HepG2 (cell line): ENCODE data around the gene DPH2. TPM values are rescaled to one million over a fixed set of nuclear protein-coding genes. Genes with fewer than 3 reads are reported as not detected.

Experiments used
- CBX2 ChIP-seq, 2 experiments: fragments of 200-600 bp in 1 of 2; sonication (generic); formaldehyde crosslinking in 1 of 2; IDR thresholded peaks; 2 replicates each; pipeline versions ENCODE4 v1.7.0 to v1.8.1; 2018 to 2022; ENCODE audit warnings: low read depth in 2 of 2, low read length in 1 of 2, mild to moderate bottlenecking in 1 of 2, missing genetic modification reagents in 1 of 2
- HNF1B ChIP-seq: sonication (generic); formaldehyde crosslinking; IDR thresholded peaks from 2 replicates; pipeline ENCODE4 v1.5.1; 2020; ENCODE audit warnings: mild to moderate bottlenecking, moderate library complexity, missing genetic modification reagents
- IKZF4 ChIP-seq: sonication (generic); formaldehyde crosslinking; IDR thresholded peaks from 2 replicates; pipeline ENCODE4 v1.5.1; 2020; ENCODE audit warnings: borderline replicate concordance, mild to moderate bottlenecking, low read depth, missing genetic modification reagents; ENCODE audit errors: not compliant biosample characterization
- JARID2 ChIP-seq: sonication (generic); formaldehyde crosslinking; IDR thresholded peaks from 2 replicates; pipeline ENCODE4 v1.8.1; 2023; ENCODE audit warnings: missing genetic modification reagents, inconsistent platforms; ENCODE audit not compliant: insufficient replicate concordance
- MAFG ChIP-seq: sonication (generic); formaldehyde crosslinking; IDR thresholded peaks from 2 replicates; pipeline ENCODE4 v1.5.1; 2020; ENCODE audit warnings: mild to moderate bottlenecking, missing genetic modification reagents
- NPAS2 ChIP-seq: sonication (generic); formaldehyde crosslinking; IDR thresholded peaks from 2 replicates; pipeline ENCODE4 v1.8.0; 2022; ENCODE audit warnings: mild to moderate bottlenecking, missing genetic modification reagents, borderline replicate concordance
- PPARG ChIP-seq: conservative IDR thresholded peaks from 2 replicates; pipeline ENCODE4 v1.6.1; 2016; ENCODE audit warnings: missing biosample characterization, missing genetic modification reagents
- RFX3 ChIP-seq: IDR thresholded peaks from 2 replicates; pipeline ENCODE4 v1.6.1; 2016; ENCODE audit warnings: missing biosample characterization, missing genetic modification reagents
- SMC3 ChIP-seq: IDR thresholded peaks from 2 replicates; pipeline ENCODE4 v1.6.1; 2011; ENCODE audit warnings: low read length, improper control_type of control experiment
- SP140L ChIP-seq: sonication (generic); formaldehyde crosslinking; IDR thresholded peaks from 2 replicates; pipeline ENCODE4 v1.4.0; 2020; ENCODE audit warnings: missing genetic modification reagents, borderline replicate concordance
- TCF7 ChIP-seq: sonication (generic); IDR thresholded peaks from 2 replicates; pipeline ENCODE4 v1.6.1; 2016; ENCODE audit warnings: antibody characterized with exemption, low read depth
- XBP1 ChIP-seq: sonication (generic); formaldehyde crosslinking; IDR thresholded peaks from 2 replicates; pipeline ENCODE4 v1.5.0; 2020; ENCODE audit warnings: missing genetic modification reagents
- YY1 ChIP-seq: IDR thresholded peaks from 2 replicates; pipeline ENCODE4 v1.6.1; 2011; ENCODE audit warnings: low read length, low read depth, moderate library complexity, mild to moderate bottlenecking; ENCODE audit not compliant: insufficient read depth, insufficient replicate concordance
- ZC3H13 ChIP-seq: sonication (generic); formaldehyde crosslinking; IDR thresholded peaks from 2 replicates; pipeline ENCODE4 v1.8.1; 2023; ENCODE audit warnings: mild to moderate bottlenecking, missing genetic modification reagents, moderate library complexity
- ZNF235 ChIP-seq: sonication (generic); formaldehyde crosslinking; IDR thresholded peaks from 2 replicates; pipeline ENCODE4 v1.8.1; 2023; ENCODE audit warnings: mild to moderate bottlenecking, missing genetic modification reagents, borderline replicate concordance
- ZNF251 ChIP-seq: sonication (generic); formaldehyde crosslinking; IDR thresholded peaks from 2 replicates; pipeline ENCODE4 v1.9.0; 2021; ENCODE audit warnings: mild to moderate bottlenecking, missing genetic modification reagents
- ZNF280B ChIP-seq: sonication (generic); formaldehyde crosslinking; IDR thresholded peaks from 2 replicates; pipeline ENCODE4 v1.5.0; 2020; ENCODE audit warnings: missing genetic modification reagents, mild to moderate bottlenecking, borderline replicate concordance
- ZNF282 ChIP-seq: fragments of 450-650 bp; IDR thresholded peaks from 2 replicates; pipeline ENCODE4 v1.6.1; 2018; ENCODE audit not compliant: partially characterized antibody
- ZNF451 ChIP-seq: sonication (generic); formaldehyde crosslinking; IDR thresholded peaks from 2 replicates; pipeline ENCODE4 v1.5.0; 2020; ENCODE audit warnings: mild to moderate bottlenecking, missing genetic modification reagents
- ZNF557 ChIP-seq: sonication (generic); formaldehyde crosslinking; IDR thresholded peaks from 2 replicates; pipeline ENCODE4 v1.4.0; 2020; ENCODE audit warnings: missing genetic modification reagents
- ZNF678 ChIP-seq: sonication (generic); formaldehyde crosslinking; IDR thresholded peaks from 2 replicates; pipeline ENCODE4 v1.4.0; 2020; ENCODE audit warnings: mild to moderate bottlenecking, missing genetic modification reagents
- ZNF792 ChIP-seq: IDR thresholded peaks from 2 replicates; pipeline ENCODE4 v1.6.1; 2016
- polyA plus RNA-seq, 8 experiments: library from polyadenylated mRNA; depleted of rRNA in 3 of 8; stranded (reverse) in 7 of 8; unstranded in 1 of 8; fragments of >200 nt; fragmentation: Illumina TruSeq in 4 of 8; extraction: Trizol in 4 of 8; gene quantifications; 2 replicates each; pipeline versions ENCODE4 v1.2.1 to v1.2.3, GENCODE V29; 2011 to 2016; ENCODE audit warnings: low read depth in 4 of 8, missing spikeins in 1 of 8, mixed read lengths in 1 of 8; ENCODE audit not compliant: insufficient read depth in 1 of 8
- total RNA-seq, 5 experiments: library from RNA; depleted of rRNA; stranded (reverse); fragments of >200 nt; fragmentation: Illumina TruSeq; extraction: Trizol; gene quantifications; 2 replicates each; pipeline ENCODE4 v1.2.3, GENCODE V29; 2016; ENCODE audit warnings: low read depth in 1 of 5
- TF ChIP-seq, protein P1 (sequence below): sonication (generic); formaldehyde crosslinking; IDR thresholded peaks from 2 replicates; pipeline ENCODE4 v1.8.1; 2023; ENCODE audit warnings: mild to moderate bottlenecking, inconsistent platforms, moderate library complexity, missing genetic modification reagents, borderline replicate concordance
- TF ChIP-seq, protein P2 (sequence below): sonication (generic); formaldehyde crosslinking; IDR thresholded peaks from 2 replicates; pipeline ENCODE4 v1.8.0; 2022; ENCODE audit warnings: missing genetic modification reagents, mild to moderate bottlenecking, borderline replicate concordance

The DPH2 gene
- total and polyA plus RNA-seq, 2 of the 13 experiments (the other 11 are each of a cell fraction or from before 2014, with no cell fraction given) = 32.2 to 38.3 TPM

DNA sequence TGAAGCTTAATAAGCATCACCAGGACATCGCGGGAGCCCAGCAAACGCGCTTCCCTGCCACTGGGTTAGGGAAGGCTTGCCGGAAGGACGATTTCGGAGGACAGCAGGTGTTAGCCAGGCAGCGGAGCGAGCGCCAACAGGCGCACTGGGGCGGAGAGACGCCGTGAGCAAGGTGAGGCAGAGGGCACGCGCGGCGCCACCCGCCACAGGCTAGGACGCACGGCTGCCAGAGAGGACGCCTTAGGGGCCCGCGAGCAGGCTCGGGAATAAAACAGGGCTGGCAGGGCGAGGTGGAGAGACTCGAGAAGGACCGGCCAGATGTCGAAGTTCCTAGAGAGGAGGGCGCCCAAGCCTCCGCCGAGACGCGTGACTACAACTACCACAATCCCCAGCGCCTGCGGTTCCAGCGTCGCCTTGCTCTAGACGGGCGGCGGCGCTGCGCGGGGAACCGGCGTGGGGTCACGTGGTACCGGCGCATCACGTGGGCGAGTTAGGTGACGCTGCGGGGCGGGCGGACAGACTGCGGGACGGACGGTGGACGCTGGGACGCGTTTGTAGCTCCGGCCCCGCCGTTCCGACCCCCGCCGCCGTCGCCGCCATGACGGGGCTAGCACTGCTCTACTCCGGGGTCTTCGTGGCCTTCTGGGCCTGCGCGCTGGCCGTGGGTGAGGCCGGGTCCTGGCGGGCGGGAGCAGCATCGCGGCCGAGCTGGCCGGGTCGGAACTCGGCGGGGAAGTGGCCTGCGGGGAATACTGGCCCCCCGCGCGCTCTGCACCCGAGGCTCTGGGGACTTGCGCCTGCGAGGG lies 4.8 kb downstream of the DPH2 start, which contains the start of gene ATP6V0B (continued):
- TF ChIP-seq ZNF280B (CRISPR knock-in tag) (no peak), JARID2 (CRISPR knock-in tag) (no peak), PPARG (CRISPR knock-in tag) (no peak), HNF1B (CRISPR knock-in tag) (peak; percentile 74), TCF7 (no peak), ZNF557 (CRISPR knock-in tag) (no peak), MAFG (CRISPR knock-in tag) (no peak), ZC3H13 (CRISPR knock-in tag) (peak; percentile 74; the same call in 1 of the 2 replicates), ZNF678 (CRISPR knock-in tag) (no peak), ZNF451 (CRISPR knock-in tag) (peak; percentile 85), ZNF282 (no peak), ZNF251 (CRISPR knock-in tag) (no peak), IKZF4 (no peak), ZNF235 (CRISPR knock-in tag) (peak; percentile 82; the same call in 1 of the 2 replicates), XBP1 (CRISPR knock-in tag) (no peak), SP140L (CRISPR knock-in tag) (no peak), ZNF792 (CRISPR knock-in tag) (peak; percentile 21; the same call in 1 of the 2 replicates), NPAS2 (no peak), YY1 (peak; percentile 83), RFX3 (CRISPR knock-in tag) (no peak), SMC3 (no peak), CBX2 (IDR thresholded peaks at IDR 0.05; ENCODE audit: low read depth, low read length) (no peak), CBX2 (CRISPR knock-in tag; IDR thresholded peaks at IDR 0.05; ENCODE audit: low read depth) (no peak)
- TF ChIP-seq, protein P1, sequence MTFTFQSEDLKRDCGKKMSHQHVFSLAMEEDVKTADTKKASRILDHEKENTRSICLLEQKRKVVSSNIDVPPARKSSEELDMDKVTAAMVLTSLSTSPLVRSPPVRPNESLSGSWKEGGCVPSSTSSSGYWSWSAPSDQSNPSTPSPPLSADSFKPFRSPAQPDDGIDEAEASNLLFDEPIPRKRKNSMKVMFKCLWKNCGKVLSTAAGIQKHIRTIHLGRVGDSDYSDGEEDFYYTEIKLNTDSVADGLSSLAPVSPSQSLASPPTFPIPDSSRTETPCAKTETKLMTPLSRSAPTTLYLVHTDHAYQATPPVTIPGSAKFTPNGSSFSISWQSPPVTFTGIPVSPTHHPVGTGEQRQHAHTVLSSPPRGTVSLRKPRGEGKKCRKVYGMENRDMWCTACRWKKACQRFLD (CRISPR knock-in tag) = no peak; the same call in 1 of the 2 replicates
- TF ChIP-seq, protein P2, sequence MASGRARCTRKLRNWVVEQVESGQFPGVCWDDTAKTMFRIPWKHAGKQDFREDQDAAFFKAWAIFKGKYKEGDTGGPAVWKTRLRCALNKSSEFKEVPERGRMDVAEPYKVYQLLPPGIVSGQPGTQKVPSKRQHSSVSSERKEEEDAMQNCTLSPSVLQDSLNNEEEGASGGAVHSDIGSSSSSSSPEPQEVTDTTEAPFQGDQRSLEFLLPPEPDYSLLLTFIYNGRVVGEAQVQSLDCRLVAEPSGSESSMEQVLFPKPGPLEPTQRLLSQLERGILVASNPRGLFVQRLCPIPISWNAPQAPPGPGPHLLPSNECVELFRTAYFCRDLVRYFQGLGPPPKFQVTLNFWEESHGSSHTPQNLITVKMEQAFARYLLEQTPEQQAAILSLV = peak; percentile 80; the same call in 1 of the 2 replicates
